ENCODE data around the gene BLNK.

BLNK gene

DNA sequence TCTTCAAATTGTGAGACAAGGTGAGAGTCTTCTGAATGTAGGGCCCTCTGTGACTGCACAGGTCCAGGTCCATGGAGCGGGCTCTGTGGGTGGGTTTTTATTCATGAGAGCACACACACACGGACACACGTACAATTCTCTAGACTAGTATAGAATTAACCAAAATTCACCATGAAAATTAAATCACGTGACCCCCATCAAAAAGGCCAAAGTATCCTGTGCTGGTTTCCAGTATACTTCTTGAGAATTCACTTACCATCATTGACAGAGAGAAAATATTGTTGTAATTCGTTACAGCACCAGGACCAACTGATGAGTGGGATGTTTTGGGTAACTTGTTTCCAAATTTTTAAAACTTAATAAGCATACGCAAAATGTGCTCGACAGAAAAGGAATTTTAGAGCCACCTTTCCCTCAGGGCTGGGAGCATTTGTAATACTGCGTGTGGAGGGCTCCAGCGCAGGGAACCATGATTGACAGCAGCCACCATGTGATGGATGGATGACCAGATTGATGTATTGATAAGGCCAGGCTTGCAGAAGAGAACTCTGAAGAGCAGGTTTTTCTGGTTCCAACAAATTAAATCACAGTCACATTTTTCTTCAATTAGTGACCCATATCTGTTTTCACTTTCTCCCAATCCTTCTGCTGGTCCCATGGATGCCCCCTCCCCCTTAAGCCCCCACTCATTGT is 18.0 kb upstream of the BLNK start:
- in situ Hi-C loops (cut with MboI; ENCODE audit: low sequenced_read_pairs) = loop anchor here (25.0 kb wide), 1 partner anchor 277 kb away; no protein-coding TSS in a partner anchor

DNA sequence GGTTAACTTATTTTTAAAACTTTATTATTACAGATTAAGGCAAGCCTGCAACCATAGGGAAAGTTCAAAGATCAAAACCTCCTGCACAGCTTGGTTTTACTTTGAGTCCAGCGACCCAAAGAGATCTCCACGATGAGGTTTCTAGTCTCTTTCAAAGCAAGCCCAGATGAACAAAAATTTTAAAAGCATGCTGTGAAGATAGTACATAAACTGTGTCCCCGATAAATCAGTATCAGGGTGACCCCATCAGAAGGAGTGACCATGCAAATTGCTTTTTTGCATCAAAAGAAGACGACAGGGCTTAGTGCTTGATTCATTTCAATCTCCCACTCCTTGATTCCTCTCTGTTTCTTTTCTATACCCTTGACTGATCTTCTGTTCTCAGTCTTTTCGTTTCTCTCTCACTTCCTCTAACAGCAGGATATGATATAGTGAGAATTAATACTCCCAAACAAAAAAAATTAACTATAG is 16.8 kb upstream of the BLNK start:
- in situ Hi-C loops (cut with MboI; ENCODE audit: low sequenced_read_pairs) = loop anchor here (25.0 kb wide), 1 partner anchor 276 kb away; no protein-coding TSS in a partner anchor

DNA sequence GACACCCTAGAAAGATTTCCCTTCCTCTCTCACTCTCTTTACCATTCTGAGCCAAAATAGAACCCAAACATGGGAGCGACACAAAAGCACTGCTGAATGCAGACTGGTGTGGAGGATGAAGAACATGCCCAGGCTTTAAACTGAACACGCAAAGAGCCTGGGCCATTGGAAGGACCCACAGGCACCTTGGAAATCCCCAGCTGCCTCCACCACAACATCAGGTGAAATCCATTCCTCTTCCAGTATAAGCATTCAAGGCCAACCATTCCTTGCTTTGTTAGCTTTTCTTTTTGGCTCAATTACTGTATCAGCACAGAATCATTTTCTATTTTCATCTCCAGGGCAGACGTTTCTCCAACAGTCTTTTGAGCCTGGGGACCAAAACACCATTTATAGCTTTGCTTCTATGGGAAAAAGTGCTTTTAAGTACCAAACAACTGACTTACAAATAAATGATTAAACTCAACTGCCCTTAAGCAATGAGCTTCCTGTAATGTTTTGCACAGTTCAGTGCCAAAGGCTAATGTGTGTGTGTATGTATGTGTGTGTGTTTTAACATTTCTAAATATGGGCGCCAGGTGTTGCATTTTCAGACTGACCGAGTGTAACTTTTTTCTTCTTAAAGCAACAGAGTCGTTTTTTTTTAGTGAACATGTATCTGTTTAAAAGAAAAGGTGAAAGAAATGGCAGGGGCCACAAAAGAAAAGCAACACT is 16.2 kb upstream of the BLNK start:
- in situ Hi-C loops (cut with MboI; ENCODE audit: low sequenced_read_pairs) = loop anchor here (25.0 kb wide), 1 partner anchor 275 kb away; no protein-coding TSS in a partner anchor

DNA sequence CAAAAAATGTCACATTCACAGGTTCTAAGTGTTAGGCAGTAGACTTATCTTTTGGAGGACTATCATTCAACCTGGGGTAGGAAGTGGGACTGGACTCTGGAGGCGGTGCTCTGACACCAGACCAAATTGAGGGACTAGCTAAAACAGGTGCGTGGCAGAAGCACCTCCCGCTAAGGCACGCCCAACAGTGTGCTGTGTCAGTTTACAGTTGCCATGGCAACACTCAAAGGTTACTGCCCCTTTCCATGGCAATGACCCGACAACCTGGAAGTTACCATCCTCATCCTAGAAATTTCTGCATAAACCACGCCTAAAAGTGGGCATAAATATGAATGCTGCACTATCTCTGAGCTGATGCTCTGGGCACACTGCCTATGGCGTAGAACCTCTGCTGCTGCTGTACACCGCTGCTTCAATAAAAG is 14.0 kb upstream of the BLNK start:
- in situ Hi-C loops (cut with MboI; ENCODE audit: low sequenced_read_pairs) = loop anchor here (25.0 kb wide), 1 partner anchor 273 kb away; no protein-coding TSS in a partner anchor

DNA sequence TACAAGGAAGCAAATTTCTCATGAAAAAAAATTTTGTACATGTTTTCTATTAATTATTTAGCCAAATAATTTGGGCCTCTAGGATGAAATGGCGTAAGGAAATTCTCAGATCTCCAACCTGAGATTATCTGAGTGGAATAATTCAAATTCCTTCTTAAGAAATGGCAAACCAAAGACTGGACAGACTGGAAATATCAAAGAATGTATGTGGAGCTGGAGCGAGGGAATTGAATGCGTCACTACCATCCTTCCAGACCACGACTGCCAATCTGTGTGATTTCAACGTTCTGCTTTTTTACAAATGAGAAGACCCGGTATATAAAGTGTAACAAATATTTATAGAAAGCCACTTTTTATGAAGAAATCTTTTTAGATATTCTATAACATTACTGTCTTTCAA is 12.4 kb upstream of the BLNK start:
- in situ Hi-C loops (cut with MboI; ENCODE audit: low sequenced_read_pairs) = loop anchor here (25.0 kb wide), 1 partner anchor 271 kb away; no protein-coding TSS in a partner anchor

DNA sequence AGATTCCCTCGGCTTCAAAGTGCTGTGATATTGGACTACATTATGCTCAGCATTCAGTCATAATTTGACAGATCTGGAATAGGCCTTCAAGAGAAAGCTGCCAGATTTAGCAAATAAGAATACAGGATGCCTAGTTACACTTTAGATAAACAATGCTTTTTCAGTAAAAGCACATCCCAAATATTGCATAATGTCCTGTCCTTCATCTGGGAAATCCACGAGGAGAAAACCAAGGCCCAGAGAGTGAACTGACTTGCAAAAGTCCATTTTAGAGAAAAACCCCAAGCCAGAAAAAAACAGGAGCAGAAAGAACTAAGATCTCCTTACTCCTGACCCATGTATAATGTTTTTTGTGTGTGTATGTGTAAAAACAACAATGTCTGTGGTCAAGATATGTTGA is 12.0 kb upstream of the BLNK start:
- in situ Hi-C loops (cut with MboI; ENCODE audit: low sequenced_read_pairs) = loop anchor here (25.0 kb wide), 1 partner anchor 271 kb away; no protein-coding TSS in a partner anchor

DNA sequence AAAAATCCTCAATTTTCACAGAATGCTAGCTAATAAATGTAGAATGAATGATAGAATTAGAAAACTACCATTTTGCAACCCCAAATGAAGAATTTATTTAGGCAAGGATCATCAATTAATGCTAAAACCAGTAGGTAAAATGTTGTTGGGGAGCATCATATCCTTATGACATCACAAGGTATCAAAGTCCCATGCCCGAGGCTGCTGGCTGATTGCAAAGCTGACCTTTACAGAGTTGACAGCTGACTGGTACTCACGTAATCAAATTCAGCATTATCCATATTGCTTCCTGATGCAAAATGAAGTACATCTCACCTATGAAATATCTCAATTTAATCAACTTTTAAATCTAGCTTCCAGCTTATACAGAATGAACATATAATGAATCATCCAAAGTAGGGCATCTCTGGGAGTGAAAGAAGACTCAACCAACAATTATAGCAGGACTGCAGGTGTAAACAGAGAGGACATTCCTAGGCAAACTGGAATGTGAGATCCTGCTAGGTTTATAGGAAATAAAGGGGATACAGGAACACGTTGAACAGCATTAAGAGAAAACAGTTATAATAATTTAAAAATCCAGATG is 10.2 kb upstream of the BLNK start:
- in situ Hi-C loops (cut with MboI; ENCODE audit: low sequenced_read_pairs) = loop anchor here (25.0 kb wide), 1 partner anchor 269 kb away; no protein-coding TSS in a partner anchor

DNA sequence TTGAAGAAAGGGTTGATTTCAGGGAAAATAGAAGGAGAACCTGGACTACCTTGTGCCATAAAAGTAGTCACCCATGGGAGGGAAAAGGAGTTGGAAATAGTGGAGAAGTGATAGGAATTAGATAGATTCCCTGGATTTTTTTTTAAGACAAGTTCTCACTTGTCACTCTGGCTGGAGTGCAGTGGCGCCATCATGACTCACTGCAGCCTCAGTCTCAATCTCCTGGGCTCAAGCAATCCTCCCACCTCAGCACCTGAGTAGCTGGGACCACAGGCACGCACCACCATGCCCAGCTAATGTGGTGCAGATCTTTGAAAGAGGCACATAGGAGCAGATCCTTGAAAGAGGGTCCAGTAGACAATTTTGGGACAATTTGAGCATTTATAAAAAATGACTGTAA is 9.5 kb upstream of the BLNK start:
- in situ Hi-C loops (cut with MboI; ENCODE audit: low sequenced_read_pairs) = loop anchor here (25.0 kb wide), 1 partner anchor 269 kb away; no protein-coding TSS in a partner anchor

DNA sequence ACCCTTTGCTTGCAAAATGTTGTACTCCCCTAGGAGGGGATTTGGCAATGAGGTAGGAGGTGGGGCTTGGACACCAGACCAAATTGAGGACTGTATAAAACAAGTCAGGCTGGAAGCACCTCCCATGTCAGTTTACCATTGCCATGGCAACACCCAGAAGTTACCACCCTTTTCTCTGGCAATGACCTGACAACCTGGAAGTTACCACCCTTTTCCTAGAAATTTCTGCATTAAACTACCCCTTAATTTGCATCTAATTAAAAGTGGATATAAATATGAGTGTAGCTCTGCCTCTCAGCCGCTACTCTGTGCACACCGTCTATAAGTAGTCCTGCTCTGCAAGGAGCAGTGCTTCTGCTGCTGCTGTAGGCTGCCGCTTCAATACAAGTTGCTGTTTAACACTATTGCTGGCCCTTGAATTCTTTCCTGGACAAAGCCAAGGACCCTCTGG is 7.8 kb upstream of the BLNK start:
- in situ Hi-C loops (cut with MboI; ENCODE audit: low sequenced_read_pairs) = loop anchor here (25.0 kb wide), 1 partner anchor 267 kb away; no protein-coding TSS in a partner anchor

DNA sequence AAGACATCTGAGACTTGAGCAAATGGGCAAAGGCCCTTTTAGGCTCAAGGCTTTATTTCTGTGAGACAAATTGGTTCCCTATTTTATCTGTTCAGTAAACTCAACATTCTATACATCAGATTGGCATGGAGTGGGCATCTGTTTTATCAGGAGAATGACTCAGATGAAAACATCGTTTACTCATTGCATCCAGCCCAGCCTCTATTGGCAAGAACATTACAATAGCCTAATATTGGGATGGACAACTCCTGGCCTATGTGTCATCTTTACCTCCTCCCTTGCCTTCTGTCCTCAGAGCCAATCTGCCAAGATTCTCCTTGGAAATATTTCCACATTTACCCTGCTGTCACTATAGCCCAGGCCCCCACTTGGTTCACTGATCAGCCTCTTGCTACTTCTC is 5.5 kb upstream of the BLNK start:
- in situ Hi-C loops (cut with MboI; ENCODE audit: low sequenced_read_pairs) = loop anchor here (25.0 kb wide), 1 partner anchor 265 kb away; no protein-coding TSS in a partner anchor

DNA sequence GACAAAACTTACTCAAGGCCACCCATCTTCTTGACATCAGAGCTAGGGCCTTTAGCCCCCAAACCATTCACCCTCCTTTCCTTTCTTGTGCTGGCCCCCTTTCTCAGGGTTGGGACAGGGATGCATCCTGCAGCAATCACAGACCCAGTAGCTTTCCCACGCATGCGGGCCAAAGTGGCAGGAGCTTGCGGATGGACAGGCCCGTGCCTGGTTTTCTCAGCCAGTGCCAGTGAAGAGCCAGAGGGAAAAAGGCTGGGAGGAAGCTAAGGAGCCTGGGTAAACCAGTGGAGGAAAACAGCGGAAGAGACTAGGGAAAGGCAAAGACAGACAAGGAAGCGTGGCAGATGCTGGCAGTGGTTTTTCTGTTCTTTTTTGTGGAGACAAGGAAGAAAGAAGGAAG is 5.1 kb upstream of the BLNK start:
- in situ Hi-C loops (cut with MboI; ENCODE audit: low sequenced_read_pairs) = loop anchor here (25.0 kb wide), 1 partner anchor 264 kb away; no protein-coding TSS in a partner anchor

DNA sequence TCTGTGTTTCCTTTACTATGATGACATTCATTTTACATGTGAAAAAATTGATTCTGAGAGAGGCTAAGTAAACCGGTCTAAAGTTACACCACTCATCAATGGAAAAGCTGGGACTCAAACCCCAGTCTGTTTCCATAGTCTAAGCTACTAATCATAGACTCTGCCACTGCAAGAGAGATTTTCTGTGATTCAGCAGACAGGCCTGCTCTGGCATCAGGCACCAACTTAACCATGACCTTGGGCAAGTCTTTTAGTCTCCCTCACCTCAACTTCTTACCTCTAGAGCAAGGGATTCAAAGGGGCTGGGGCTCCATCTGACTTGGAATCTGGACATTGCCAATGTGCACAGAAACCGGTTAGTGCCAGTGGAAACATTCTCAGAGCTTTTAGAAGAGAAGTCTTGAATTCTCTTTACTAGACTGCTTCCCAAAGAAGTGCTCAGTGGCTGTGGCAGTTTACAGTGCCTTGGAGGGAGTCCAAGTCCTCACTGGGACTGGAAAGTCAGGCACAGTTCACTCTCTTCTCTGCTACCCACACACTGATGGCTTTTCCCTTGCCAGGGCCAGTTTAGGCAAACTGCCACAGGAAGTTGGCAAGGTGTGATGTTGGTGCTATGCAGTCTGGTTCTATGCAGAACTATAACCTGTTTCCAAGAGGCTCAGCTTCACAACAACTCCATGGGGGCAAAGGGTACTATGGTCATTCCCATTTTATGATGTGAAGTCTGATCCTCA is 4.5 kb upstream of the BLNK start:
- in situ Hi-C loops (cut with MboI; ENCODE audit: low sequenced_read_pairs) = loop anchor here (25.0 kb wide), 1 partner anchor 264 kb away; no protein-coding TSS in a partner anchor

DNA sequence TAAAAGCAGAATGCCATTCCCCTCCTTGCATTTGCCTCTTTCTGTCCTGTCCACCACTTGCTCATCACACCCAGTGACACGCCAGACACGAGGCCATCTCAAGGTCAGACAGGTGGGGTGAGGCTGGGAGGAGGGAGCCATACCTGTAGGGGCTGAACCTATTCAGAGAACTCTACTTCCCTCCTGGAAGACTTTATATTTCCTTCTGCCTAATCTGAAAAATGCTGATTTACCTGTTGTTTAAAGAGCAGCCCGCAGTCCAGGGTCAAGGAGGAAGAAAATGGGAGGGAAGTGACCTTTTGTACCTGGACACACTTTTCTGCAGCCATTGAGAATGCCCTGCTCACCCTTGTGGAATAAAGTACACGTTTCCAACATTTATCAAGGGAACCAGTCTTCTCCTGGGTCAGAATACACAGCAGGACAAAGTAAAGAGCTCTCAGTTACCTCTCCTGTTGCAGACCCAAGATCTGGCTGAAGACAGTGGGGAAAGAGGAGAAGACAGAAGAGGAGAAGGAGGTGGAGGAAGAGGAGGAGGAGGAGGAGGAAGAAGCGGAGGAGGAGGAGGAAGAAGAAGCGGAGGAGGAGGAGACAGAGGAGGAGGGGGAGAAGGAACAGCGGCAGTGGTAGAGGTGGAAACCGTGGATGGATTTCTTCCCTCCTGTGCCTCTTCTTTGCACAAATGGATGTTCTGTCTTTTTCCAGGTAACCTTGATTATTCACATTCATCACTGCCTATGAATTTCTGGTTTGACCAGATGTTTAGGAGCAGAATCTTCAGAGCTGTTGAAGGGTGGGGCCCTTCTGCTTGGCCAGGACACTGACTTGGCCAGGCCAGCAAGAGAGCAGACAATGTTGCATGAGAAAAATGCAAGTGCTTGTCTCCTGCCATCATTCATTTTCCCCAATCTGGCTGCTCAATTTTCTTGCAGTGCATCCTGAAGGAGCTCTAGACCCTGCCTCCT is 1.2 kb upstream of the BLNK start:
- in situ Hi-C loops (cut with MboI; ENCODE audit: low sequenced_read_pairs) = no loop called here

DNA sequence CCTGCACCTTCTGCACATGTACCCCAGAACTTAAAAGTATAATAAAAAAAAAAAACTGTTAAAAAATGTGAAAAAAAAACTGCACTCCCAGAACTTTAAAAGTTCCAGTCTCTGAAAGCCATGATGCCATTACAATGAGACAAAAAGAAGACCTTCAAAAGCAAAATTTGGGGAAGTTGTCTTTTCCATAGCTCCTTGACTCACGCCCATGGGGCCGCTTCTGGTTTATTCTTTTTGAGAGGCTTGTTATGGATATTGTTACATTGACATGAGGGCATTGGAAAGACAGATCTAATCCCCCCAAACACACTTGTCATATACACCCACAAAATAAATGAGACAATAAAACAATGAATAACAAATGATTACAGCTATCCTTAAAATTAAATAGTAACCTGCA is 798 bp downstream of the BLNK start:
- in situ Hi-C loops (cut with MboI; ENCODE audit: low sequenced_read_pairs) = no loop called here

DNA sequence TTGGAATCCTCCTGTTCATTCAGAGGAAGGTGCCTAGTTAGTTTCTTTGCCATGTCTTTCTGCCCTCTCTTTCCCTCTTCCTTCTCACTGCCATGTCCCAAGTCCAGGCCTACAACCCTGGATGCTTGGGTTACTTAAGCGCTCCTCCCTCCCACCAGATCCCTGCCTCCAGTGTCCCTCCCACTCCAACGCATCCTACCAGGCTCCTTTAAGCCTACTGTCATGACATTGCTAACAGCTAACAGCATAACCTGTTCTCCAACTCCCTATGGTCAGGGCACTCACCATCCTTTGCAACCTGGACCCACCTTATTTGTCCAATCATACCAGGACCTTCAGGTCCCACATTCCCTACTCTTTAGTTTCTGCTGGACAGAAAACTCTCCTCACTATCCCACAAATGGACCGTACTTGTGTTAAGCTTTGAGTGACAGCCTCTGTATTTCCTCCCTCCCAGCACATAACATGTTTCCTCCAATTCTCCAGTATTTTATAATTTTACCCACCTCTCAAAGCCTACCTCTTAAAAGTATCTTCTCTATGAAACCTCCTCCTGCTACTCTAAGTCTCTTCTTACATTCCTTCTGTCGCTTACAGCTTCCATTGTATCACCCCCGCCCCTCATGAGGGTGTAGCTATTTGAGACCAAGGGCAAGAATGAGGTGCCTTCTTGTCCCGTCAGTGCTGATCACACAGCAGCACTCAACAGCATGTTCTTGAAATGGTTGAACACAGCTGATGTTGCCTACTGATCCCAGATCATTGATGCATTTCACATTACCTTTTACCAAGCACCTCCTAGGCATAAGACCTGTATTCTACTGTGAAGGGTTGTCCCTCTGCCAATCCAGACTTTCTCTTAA is 1.7 kb downstream of the BLNK start:
- in situ Hi-C loops (cut with MboI; ENCODE audit: low sequenced_read_pairs) = no loop called here

DNA sequence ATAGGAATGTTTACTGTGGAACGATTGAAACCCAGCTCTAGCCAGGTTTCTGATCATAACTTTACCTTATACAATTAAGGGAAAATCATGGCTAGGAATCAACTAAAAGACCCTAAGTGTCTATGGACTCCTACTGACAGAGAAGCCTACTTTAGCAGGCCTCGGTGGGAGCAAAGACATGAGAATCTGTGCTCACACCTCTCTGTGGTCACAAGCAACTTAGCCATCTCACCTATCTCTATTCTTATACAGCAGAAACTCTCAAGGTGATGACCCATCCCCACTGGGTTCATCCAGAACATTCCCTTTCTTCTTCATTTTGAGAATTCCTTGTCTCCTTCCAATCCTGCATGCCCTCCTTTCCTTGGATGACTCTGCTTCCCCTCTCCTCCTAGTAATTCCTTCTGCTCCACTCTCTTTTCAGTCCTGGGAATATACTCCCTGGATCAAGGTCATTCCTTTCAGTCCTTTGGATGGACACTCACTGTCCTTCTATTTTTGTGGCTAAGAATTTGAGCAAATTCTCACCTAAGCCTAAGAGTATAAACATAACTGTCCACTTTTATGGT is 2.9 kb downstream of the BLNK start:
- in situ Hi-C loops (cut with MboI; ENCODE audit: low sequenced_read_pairs) = no loop called here

DNA sequence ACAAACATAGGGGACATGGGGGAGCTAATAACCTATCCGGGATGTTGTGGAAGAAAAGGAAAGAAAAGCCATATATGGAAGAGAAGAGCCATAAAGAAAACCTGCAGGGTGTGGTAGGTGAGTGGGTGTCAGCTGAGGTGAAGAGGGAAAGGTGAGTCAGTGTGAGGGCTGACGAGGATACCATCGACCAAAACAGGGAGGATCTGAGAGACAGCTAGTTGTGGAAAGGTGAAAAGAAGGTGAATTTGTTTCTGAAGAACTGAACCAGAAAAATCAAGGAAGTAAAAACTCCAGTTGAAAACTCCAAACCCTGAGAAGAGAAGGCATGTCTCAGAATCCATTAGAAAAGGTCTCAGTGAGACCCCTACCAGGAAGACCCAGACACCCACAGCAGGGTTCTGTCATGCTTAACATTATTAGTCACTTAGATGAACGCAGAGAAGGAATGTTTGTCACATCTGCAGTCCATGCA is 4.1 kb downstream of the BLNK start:
- in situ Hi-C loops (cut with MboI; ENCODE audit: low sequenced_read_pairs) = no loop called here

Data from HL-60/S4 treated with phorbol 12-myristate 13-acetate at 8.2 ng/mL for 4 days and 3 days (cell line).